WTC11 (cell line): ENCODE measurements around the gene KIF11. TPM values are rescaled to one million over a fixed set of nuclear protein-coding genes. Genes with fewer than 3 reads are reported as not detected.

Source experiments
- ATAC-seq: fragments of 200-7000 bp; cut with Tn5 transposase; 2 replicates; pipeline ENCODE4 v1.10.0; 2021; ENCODE audit warnings: mild to moderate bottlenecking, moderate library complexity
- CTCF ChIA-PET: fragments of 300-600 bp; sonication (Branson Sonifier 250); formaldehyde crosslinking; loops from one replicate; lab custom pipeline; 2021; ENCODE audit warnings: antibody characterized with exemption; lab: Charles Lee
- POLR2A ChIA-PET: fragments of 350-600 bp; sonication (Branson Sonifier 250); formaldehyde crosslinking; loops from one replicate; lab custom pipeline; 2021; ENCODE audit warnings: antibody characterized with exemption; lab: Charles Lee
- DNase-seq: peaks from one replicate; pipeline ENCODE4 v3.0.0; 2021; ENCODE audit warnings: low spot score
- H3K27ac Mint-ChIP-seq: 2 replicates; pipeline ENCODE4 v1.8.0; 2021; ENCODE audit warnings: mixed read lengths
- H3K27me3 Mint-ChIP-seq: 2 replicates; pipeline ENCODE4 v1.8.0; 2021; ENCODE audit warnings: low read depth, mild to moderate bottlenecking, moderate library complexity, mixed read lengths
- H3K36me3 Mint-ChIP-seq: 2 replicates; pipeline ENCODE4 v1.8.0; 2021; ENCODE audit warnings: mixed read lengths
- H3K4me1 Mint-ChIP-seq: 2 replicates; pipeline ENCODE4 v1.8.0; 2022; ENCODE audit warnings: mixed read lengths
- H3K4me3 Mint-ChIP-seq: 2 replicates; pipeline ENCODE4 v1.8.0; 2021; ENCODE audit warnings: mild to moderate bottlenecking, moderate library complexity, mixed read lengths
- H3K9me3 Mint-ChIP-seq: 2 replicates; pipeline ENCODE4 v1.8.0; 2021; ENCODE audit warnings: mixed read lengths
- ETV6 ChIP-seq: sonication (generic); formaldehyde crosslinking; IDR thresholded peaks from 2 replicates; pipeline ENCODE4 v1.8.1; 2022; ENCODE audit warnings: mild to moderate bottlenecking, missing genetic modification reagents
- FOXJ3 ChIP-seq: sonication (generic); formaldehyde crosslinking; IDR thresholded peaks from 2 replicates; pipeline ENCODE4 v1.9.0; 2021; ENCODE audit warnings: missing genetic modification reagents, mild to moderate bottlenecking, borderline replicate concordance
- FOXP4 ChIP-seq: sonication (generic); formaldehyde crosslinking; IDR thresholded peaks from 2 replicates; pipeline ENCODE4 v1.8.0; 2022; ENCODE audit warnings: mild to moderate bottlenecking, missing genetic modification reagents
- GABPB1 ChIP-seq: sonication (generic); formaldehyde crosslinking; IDR thresholded peaks from 2 replicates; pipeline ENCODE4 v1.8.1; 2023; ENCODE audit warnings: mild to moderate bottlenecking, missing genetic modification reagents
- KAT7 ChIP-seq: sonication (generic); formaldehyde crosslinking; IDR thresholded peaks from 2 replicates; pipeline ENCODE4 v1.8.1; 2023; ENCODE audit warnings: missing genetic modification reagents, mild to moderate bottlenecking, borderline replicate concordance
- MAX ChIP-seq: sonication (generic); formaldehyde crosslinking; IDR thresholded peaks from 2 replicates; pipeline ENCODE4 v1.8.0; 2022; ENCODE audit warnings: mild to moderate bottlenecking, missing genetic modification reagents
- OVOL2 ChIP-seq: fragments of 250-450 bp; sonication (Bioruptor Pico); IDR thresholded peaks from 2 replicates; pipeline ENCODE4 v1.9.0; 2021; ENCODE audit warnings: mild to moderate bottlenecking, borderline replicate concordance
- SMAD3 ChIP-seq: sonication (generic); formaldehyde crosslinking; IDR thresholded peaks from 2 replicates; pipeline ENCODE4 v1.8.0; 2022; ENCODE audit warnings: missing genetic modification reagents, mild to moderate bottlenecking, borderline replicate concordance
- TP53 ChIP-seq: sonication (generic); formaldehyde crosslinking; IDR thresholded peaks from 2 replicates; pipeline ENCODE4 v1.8.1; 2023; ENCODE audit warnings: mild to moderate bottlenecking, missing genetic modification reagents
- ZBTB21 ChIP-seq: sonication (generic); formaldehyde crosslinking; IDR thresholded peaks from 2 replicates; pipeline ENCODE4 v1.8.1; 2023; ENCODE audit warnings: mild to moderate bottlenecking, missing genetic modification reagents, borderline replicate concordance
- ZMAT4 ChIP-seq: fragments of 250-450 bp; sonication (Bioruptor Pico); IDR thresholded peaks from 2 replicates; pipeline ENCODE4 v1.9.0; 2021; ENCODE audit warnings: mild to moderate bottlenecking
- ZNF138 ChIP-seq: sonication (generic); formaldehyde crosslinking; conservative IDR thresholded peaks from 2 replicates; pipeline ENCODE4 v1.8.1; 2022; ENCODE audit warnings: mild to moderate bottlenecking, moderate library complexity, missing genetic modification reagents
- ZSCAN18 ChIP-seq: fragments of 250-450 bp; sonication (Bioruptor Pico); IDR thresholded peaks from 2 replicates; pipeline ENCODE4 v2.1.2; 2022; ENCODE audit warnings: mild to moderate bottlenecking, moderate library complexity
- total RNA-seq: library from RNA; stranded (reverse); gene quantifications from 3 replicates; pipeline ENCODE4 v1.2.3, GENCODE V29; 2021
- TF ChIP-seq, protein P1 (sequence below): sonication (generic); formaldehyde crosslinking; IDR thresholded peaks from 2 replicates; pipeline ENCODE4 v1.8.0; 2023; ENCODE audit warnings: missing genetic modification reagents, mild to moderate bottlenecking, borderline replicate concordance
- TF ChIP-seq, protein P2 (sequence below): sonication (generic); formaldehyde crosslinking; IDR thresholded peaks from 2 replicates; pipeline ENCODE4 v1.8.0; 2022; ENCODE audit warnings: mild to moderate bottlenecking, missing genetic modification reagents
- TF ChIP-seq, protein P3 (sequence below): sonication (generic); formaldehyde crosslinking; IDR thresholded peaks from 2 replicates; pipeline ENCODE4 v1.8.1; 2023; ENCODE audit warnings: mild to moderate bottlenecking, missing genetic modification reagents
- TF ChIP-seq, protein P4 (sequence below): sonication (generic); formaldehyde crosslinking; IDR thresholded peaks from 2 replicates; pipeline ENCODE4 v1.8.1; 2022; ENCODE audit warnings: mild to moderate bottlenecking, missing genetic modification reagents, moderate library complexity, borderline replicate concordance
- TF ChIP-seq, protein P5 (sequence below): sonication (generic); formaldehyde crosslinking; IDR thresholded peaks from 2 replicates; pipeline ENCODE4 v1.8.0; 2022; ENCODE audit warnings: mild to moderate bottlenecking, missing genetic modification reagents

The KIF11 gene
- total RNA-seq, 1 experiment from 2014 or later = 55.7 TPM

- TF ChIP-seq, protein P1, sequence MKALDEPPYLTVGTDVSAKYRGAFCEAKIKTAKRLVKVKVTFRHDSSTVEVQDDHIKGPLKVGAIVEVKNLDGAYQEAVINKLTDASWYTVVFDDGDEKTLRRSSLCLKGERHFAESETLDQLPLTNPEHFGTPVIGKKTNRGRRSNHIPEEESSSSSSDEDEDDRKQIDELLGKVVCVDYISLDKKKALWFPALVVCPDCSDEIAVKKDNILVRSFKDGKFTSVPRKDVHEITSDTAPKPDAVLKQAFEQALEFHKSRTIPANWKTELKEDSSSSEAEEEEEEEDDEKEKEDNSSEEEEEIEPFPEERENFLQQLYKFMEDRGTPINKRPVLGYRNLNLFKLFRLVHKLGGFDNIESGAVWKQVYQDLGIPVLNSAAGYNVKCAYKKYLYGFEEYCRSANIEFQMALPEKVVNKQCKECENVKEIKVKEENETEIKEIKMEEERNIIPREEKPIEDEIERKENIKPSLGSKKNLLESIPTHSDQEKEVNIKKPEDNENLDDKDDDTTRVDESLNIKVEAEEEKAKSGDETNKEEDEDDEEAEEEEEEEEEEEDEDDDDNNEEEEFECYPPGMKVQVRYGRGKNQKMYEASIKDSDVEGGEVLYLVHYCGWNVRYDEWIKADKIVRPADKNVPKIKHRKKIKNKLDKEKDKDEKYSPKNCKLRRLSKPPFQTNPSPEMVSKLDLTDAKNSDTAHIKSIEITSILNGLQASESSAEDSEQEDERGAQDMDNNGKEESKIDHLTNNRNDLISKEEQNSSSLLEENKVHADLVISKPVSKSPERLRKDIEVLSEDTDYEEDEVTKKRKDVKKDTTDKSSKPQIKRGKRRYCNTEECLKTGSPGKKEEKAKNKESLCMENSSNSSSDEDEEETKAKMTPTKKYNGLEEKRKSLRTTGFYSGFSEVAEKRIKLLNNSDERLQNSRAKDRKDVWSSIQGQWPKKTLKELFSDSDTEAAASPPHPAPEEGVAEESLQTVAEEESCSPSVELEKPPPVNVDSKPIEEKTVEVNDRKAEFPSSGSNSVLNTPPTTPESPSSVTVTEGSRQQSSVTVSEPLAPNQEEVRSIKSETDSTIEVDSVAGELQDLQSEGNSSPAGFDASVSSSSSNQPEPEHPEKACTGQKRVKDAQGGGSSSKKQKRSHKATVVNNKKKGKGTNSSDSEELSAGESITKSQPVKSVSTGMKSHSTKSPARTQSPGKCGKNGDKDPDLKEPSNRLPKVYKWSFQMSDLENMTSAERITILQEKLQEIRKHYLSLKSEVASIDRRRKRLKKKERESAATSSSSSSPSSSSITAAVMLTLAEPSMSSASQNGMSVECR (CRISPR knock-in tag) = no peak
- TF ChIP-seq ZMAT4 (CRISPR knock-in tag) (no peak), KAT7 (CRISPR knock-in tag) (no peak), SMAD3 (CRISPR knock-in tag) (no peak), MAX (CRISPR knock-in tag) (no peak), ZBTB21 (no peak), ZNF138 (CRISPR knock-in tag) (no peak), GABPB1 (CRISPR knock-in tag) (no peak), ZSCAN18 (CRISPR knock-in tag) (no peak), OVOL2 (CRISPR knock-in tag) (no peak)
- TF ChIP-seq, protein P2, sequence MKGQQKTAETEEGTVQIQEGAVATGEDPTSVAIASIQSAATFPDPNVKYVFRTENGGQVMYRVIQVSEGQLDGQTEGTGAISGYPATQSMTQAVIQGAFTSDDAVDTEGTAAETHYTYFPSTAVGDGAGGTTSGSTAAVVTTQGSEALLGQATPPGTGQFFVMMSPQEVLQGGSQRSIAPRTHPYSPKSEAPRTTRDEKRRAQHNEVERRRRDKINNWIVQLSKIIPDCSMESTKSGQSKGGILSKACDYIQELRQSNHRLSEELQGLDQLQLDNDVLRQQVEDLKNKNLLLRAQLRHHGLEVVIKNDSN (CRISPR knock-in tag) = no peak
Observed at GRCh38 chr10:92604841-92605240, 11.9 kb downstream of the KIF11 start (continued).

GRCh38 chr10:92615515-92615914 is 22.6 kb downstream of the KIF11 start:
- TF ChIP-seq, protein P3, sequence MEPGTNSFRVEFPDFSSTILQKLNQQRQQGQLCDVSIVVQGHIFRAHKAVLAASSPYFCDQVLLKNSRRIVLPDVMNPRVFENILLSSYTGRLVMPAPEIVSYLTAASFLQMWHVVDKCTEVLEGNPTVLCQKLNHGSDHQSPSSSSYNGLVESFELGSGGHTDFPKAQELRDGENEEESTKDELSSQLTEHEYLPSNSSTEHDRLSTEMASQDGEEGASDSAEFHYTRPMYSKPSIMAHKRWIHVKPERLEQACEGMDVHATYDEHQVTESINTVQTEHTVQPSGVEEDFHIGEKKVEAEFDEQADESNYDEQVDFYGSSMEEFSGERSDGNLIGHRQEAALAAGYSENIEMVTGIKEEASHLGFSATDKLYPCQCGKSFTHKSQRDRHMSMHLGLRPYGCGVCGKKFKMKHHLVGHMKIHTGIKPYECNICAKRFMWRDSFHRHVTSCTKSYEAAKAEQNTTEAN (CRISPR knock-in tag) = no peak
- TF ChIP-seq GABPB1 (CRISPR knock-in tag) = no peak
- no peak for TF ChIP-seq FOXP4 (CRISPR knock-in tag)
- TF ChIP-seq, protein P4, sequence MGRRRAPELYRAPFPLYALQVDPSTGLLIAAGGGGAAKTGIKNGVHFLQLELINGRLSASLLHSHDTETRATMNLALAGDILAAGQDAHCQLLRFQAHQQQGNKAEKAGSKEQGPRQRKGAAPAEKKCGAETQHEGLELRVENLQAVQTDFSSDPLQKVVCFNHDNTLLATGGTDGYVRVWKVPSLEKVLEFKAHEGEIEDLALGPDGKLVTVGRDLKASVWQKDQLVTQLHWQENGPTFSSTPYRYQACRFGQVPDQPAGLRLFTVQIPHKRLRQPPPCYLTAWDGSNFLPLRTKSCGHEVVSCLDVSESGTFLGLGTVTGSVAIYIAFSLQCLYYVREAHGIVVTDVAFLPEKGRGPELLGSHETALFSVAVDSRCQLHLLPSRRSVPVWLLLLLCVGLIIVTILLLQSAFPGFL (CRISPR knock-in tag) = no peak
- no peak for TF ChIP-seq ETV6
- TF ChIP-seq, protein P2 (CRISPR knock-in tag) = no peak
- TF ChIP-seq, protein P5, sequence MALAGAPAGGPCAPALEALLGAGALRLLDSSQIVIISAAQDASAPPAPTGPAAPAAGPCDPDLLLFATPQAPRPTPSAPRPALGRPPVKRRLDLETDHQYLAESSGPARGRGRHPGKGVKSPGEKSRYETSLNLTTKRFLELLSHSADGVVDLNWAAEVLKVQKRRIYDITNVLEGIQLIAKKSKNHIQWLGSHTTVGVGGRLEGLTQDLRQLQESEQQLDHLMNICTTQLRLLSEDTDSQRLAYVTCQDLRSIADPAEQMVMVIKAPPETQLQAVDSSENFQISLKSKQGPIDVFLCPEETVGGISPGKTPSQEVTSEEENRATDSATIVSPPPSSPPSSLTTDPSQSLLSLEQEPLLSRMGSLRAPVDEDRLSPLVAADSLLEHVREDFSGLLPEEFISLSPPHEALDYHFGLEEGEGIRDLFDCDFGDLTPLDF (CRISPR knock-in tag) = no peak
- no peak for TF ChIP-seq TP53 (CRISPR knock-in tag)
- no peak for TF ChIP-seq FOXJ3 (CRISPR knock-in tag)
- ATAC-seq (no peak), DNase-seq (no peak)
- Mint-ChIP-seq H3K4me3 (no peak overlapping the region), H3K9me3 (no peaks in the 10 kb centered on the region), H3K4me1 (no peaks in the 10 kb centered on the region), H3K27me3 (no peaks in the 10 kb centered on the region), H3K36me3 (peaks cover 60% of the 10 kb centered on the region), H3K27ac (no peak overlapping the region)
- ChIA-PET CTCF (no interaction called here), POLR2A (no interaction called here)
